ENCODE measurements around the gene PRR9.

DNA sequence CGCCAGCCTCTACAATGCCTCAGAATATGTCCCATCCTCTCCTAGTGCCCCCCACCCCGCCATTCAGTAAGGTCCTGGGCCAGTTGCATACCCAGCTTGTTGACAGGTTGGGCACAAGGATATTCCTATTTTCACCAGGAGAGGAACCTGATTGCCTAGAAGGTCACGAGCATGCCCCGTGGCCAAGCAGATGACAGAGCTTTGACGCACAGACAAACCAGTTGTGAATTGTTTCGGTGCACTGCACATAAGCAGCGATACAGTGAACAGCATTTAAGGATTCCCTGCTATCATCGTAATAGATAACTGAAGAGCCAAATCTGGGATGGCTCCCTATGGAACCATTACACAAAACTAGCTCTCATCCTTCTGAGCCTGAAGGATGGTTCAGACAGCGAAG is 10.8 kb upstream of the PRR9 start:
- TF ChIP-seq POLR2A (IDR thresholded peaks at IDR 0.05; ENCODE audit: low read depth, low read length) (no peak), TAF1 (IDR thresholded peaks at IDR 0.05; ENCODE audit: low read depth, low read length) (no peak), SPI1 (IDR thresholded peaks at IDR 0.05; ENCODE audit: low read depth, low read length) (no peak)

All from GM12891 (cell line).